H9 (cell line): ENCODE results near the gene HASPIN. TPM values are rescaled to one million over a fixed set of nuclear protein-coding genes. Genes with fewer than 3 reads are reported as not detected.

Source experiments
- DNase-seq: peaks from one replicate; pipeline ENCODE4 v3.0.0-alpha.2; 2017
- H2AFZ ChIP-seq: one replicate; pipeline ENCODE4 v1.6.1; 2013; ENCODE audit warnings: mild to moderate bottlenecking, low read length, control low read depth, moderate library complexity
- H2AK5ac ChIP-seq: 2 replicates; pipeline ENCODE4 v1.6.1; 2013; ENCODE audit warnings: low read length, control low read depth, mixed read lengths; ENCODE audit not compliant: insufficient read length
- H2BK120ac ChIP-seq: one replicate; pipeline ENCODE4 v1.6.1; 2013; ENCODE audit warnings: low read depth, mild to moderate bottlenecking, low read length, control low read depth, inconsistent platforms; ENCODE audit not compliant: poor library complexity, severe bottlenecking
- H2BK12ac ChIP-seq: 2 replicates; pipeline ENCODE4 v1.6.1; 2013; ENCODE audit warnings: low read length, control low read depth, mixed read lengths, low read depth; ENCODE audit not compliant: insufficient read length
- H2BK15ac ChIP-seq: 2 replicates; pipeline ENCODE4 v1.6.1; 2013; ENCODE audit warnings: low read depth, low read length, control low read depth
- H2BK20ac ChIP-seq: one replicate; pipeline ENCODE4 v1.6.1; 2013; ENCODE audit warnings: low read depth, mild to moderate bottlenecking, low read length, control low read depth, inconsistent platforms; ENCODE audit not compliant: poor library complexity, severe bottlenecking
- H2BK5ac ChIP-seq: 2 replicates; pipeline ENCODE4 v1.6.1; 2013; ENCODE audit warnings: low read length, control low read depth, mixed read lengths; ENCODE audit not compliant: insufficient read length
- H3K14ac ChIP-seq: 2 replicates; pipeline ENCODE4 v1.6.1; 2013; ENCODE audit warnings: low read length, control low read depth; ENCODE audit not compliant: insufficient read depth
- H3K18ac ChIP-seq: 2 replicates; pipeline ENCODE4 v1.6.1; 2013; ENCODE audit warnings: low read depth, mild to moderate bottlenecking, mixed read lengths, low read length, control low read depth; ENCODE audit not compliant: insufficient read length
- H3K23ac ChIP-seq: 2 replicates; pipeline ENCODE4 v1.6.1; 2013; ENCODE audit warnings: low read length, control low read depth, mixed read lengths, low read depth; ENCODE audit not compliant: insufficient read length
- H3K23me2 ChIP-seq: 2 replicates; pipeline ENCODE4 v1.6.1; 2013; ENCODE audit warnings: low read depth, mild to moderate bottlenecking, mixed read lengths, low read length, control low read depth; ENCODE audit not compliant: insufficient read length, poor library complexity, severe bottlenecking
- H3K27ac ChIP-seq: 2 replicates; pipeline ENCODE4 v1.5.1; 2013; ENCODE audit warnings: low read length, control low read depth, mixed read lengths, low read depth; ENCODE audit not compliant: insufficient read length
- H3K27me3 ChIP-seq: 2 replicates; pipeline ENCODE4 v1.6.1; 2013; ENCODE audit warnings: low read length, control low read depth, inconsistent platforms; ENCODE audit not compliant: insufficient read depth
- H3K4ac ChIP-seq: 2 replicates; pipeline ENCODE4 v1.6.1; 2013; ENCODE audit warnings: low read depth, mild to moderate bottlenecking, control low read depth, inconsistent platforms, low read length, moderate library complexity
- H3K4me1 ChIP-seq: 2 replicates; pipeline ENCODE4 v1.6.1; 2013; ENCODE audit warnings: low read length, control low read depth, inconsistent platforms; ENCODE audit not compliant: insufficient read depth
- H3K4me2 ChIP-seq: 2 replicates; pipeline ENCODE4 v1.6.1; 2013; ENCODE audit warnings: low read length, control low read depth, mixed read lengths; ENCODE audit not compliant: insufficient read length, insufficient read depth
- H3K56ac ChIP-seq: 2 replicates; pipeline ENCODE4 v1.6.1; 2013; ENCODE audit warnings: low read depth, mild to moderate bottlenecking, mixed read lengths, low read length, control low read depth; ENCODE audit not compliant: insufficient read length
- H3K79me1 ChIP-seq: 2 replicates; pipeline ENCODE4 v1.6.1; 2013; ENCODE audit warnings: low read depth, mild to moderate bottlenecking, moderate library complexity, low read length, control low read depth, inconsistent platforms; ENCODE audit not compliant: insufficient read depth, poor library complexity, severe bottlenecking
- H3K79me2 ChIP-seq: 2 replicates; pipeline ENCODE4 v1.6.1; 2013; ENCODE audit warnings: low read length, control low read depth, inconsistent platforms; ENCODE audit not compliant: insufficient read depth
- H3K9ac ChIP-seq: 2 replicates; pipeline ENCODE4 v1.6.1; 2013; ENCODE audit warnings: low read length, control low read depth, mixed read lengths; ENCODE audit not compliant: insufficient read length; ENCODE audit errors: extremely low read depth
- H3K9me3 ChIP-seq: one replicate; pipeline ENCODE4 v1.6.1; 2013; ENCODE audit warnings: low read depth, low read length, inconsistent platforms; ENCODE audit not compliant: control insufficient read depth
- H3T11ph ChIP-seq: one replicate; pipeline ENCODE4 v1.6.1; 2013; ENCODE audit warnings: mild to moderate bottlenecking, low read length, control low read depth, inconsistent platforms
- H4K20me1 ChIP-seq: one replicate; pipeline ENCODE4 v1.6.1; 2013; ENCODE audit not compliant: control insufficient read depth, insufficient read length, insufficient read depth
- H4K5ac ChIP-seq: 2 replicates; pipeline ENCODE4 v1.6.1; 2013; ENCODE audit warnings: low read depth, mild to moderate bottlenecking, mixed read lengths, low read length, control low read depth; ENCODE audit not compliant: insufficient read length
- H4K8ac ChIP-seq: replicated peaks from 2 replicates; pipeline ENCODE4 v1.6.1; 2013; ENCODE audit warnings: low read length, control low read depth, mixed read lengths, low read depth; ENCODE audit not compliant: insufficient read length
- H4K91ac ChIP-seq: 2 replicates; pipeline ENCODE4 v1.6.1; 2013; ENCODE audit warnings: low read depth, mild to moderate bottlenecking, moderate library complexity, mixed read lengths, low read length, control low read depth; ENCODE audit not compliant: insufficient read length
- H3K27ac Mint-ChIP-seq, 3 experiments: 2 replicates in 2 of 3; 3 replicates in 1 of 3; pipeline ENCODE4 v1.8.0; 2020 to 2021; ENCODE audit warnings: mixed read lengths in 3 of 3, mild to moderate bottlenecking in 1 of 3, moderate library complexity in 1 of 3
- H3K27me3 Mint-ChIP-seq: 2 replicates; pipeline ENCODE4 v1.8.0; 2021; ENCODE audit warnings: low read depth, mild to moderate bottlenecking, moderate library complexity, mixed read lengths
- H3K36me3 Mint-ChIP-seq, 3 experiments: 2 replicates in 2 of 3; 3 replicates in 1 of 3; pipeline ENCODE4 v1.8.0; 2020 to 2021; ENCODE audit warnings: low read depth in 3 of 3, mixed read lengths in 3 of 3; ENCODE audit not compliant: insufficient read depth in 1 of 3
- H3K4me1 Mint-ChIP-seq, 2 experiments: 2 replicates each; pipeline ENCODE4 v1.8.0; 2020; ENCODE audit warnings: mixed read lengths in 2 of 2
- H3K4me3 Mint-ChIP-seq, 2 experiments: 2 replicates in 1 of 2; 3 replicates in 1 of 2; pipeline ENCODE4 v1.8.0; 2020 to 2021; ENCODE audit warnings: mild to moderate bottlenecking in 2 of 2, mixed read lengths in 2 of 2, moderate library complexity in 1 of 2
- H3K9me3 Mint-ChIP-seq, 2 experiments: 2 replicates in 1 of 2; 3 replicates in 1 of 2; pipeline ENCODE4 v1.8.0; 2020; ENCODE audit warnings: mild to moderate bottlenecking in 2 of 2, mixed read lengths in 2 of 2, moderate library complexity in 1 of 2
- WGBS: extraction: QIAGEN DNeasy Blood & Tissue Kit; methylation state at CpG from one replicate; pipeline ENCODE4 v1.1.7; 2013; ENCODE audit warnings: missing lambda C conversion rate, low lambda C conversion rate, mixed read lengths; ENCODE audit not compliant: insufficient read length; ENCODE audit errors: extremely low coverage; 5-methylcytosine and 5-hydroxymethylcytosine counted together
- total RNA-seq: library from RNA; stranded (reverse); gene quantifications from 2 replicates; pipeline ENCODE4 v1.2.1, GENCODE V29; 2021
- TF ChIP-seq, protein P1 (sequence below): fragments of 200-600 bp; sonication (generic); conservative IDR thresholded peaks from 3 replicates; pipeline ENCODE4 v1.8.0; 2021; ENCODE audit warnings: antibody characterized with exemption, mild to moderate bottlenecking

HASPIN gene
- total RNA-seq, 1 experiment from 2014 or later = 26.6 TPM

DNA sequence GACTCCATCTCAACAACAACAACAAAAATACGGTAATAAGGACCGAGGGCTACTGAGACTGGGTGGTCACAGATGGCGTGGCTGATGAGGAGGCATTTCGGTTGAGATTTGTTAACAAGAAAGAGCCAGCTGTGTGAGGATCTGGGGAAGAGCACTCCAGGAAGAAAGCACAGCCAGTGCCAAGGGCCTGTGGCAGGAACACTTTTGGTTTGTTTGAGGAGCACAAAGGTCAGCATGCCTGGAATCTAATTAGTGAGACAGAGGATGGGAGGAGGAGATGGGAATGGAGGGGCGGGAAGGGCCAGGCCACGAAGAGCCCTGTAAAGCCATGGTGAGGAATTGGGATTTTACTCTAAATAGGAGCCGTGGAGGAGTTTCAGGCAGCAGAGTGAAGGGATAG, 24.9 kb downstream of the HASPIN start:
- TF ChIP-seq, protein P1, sequence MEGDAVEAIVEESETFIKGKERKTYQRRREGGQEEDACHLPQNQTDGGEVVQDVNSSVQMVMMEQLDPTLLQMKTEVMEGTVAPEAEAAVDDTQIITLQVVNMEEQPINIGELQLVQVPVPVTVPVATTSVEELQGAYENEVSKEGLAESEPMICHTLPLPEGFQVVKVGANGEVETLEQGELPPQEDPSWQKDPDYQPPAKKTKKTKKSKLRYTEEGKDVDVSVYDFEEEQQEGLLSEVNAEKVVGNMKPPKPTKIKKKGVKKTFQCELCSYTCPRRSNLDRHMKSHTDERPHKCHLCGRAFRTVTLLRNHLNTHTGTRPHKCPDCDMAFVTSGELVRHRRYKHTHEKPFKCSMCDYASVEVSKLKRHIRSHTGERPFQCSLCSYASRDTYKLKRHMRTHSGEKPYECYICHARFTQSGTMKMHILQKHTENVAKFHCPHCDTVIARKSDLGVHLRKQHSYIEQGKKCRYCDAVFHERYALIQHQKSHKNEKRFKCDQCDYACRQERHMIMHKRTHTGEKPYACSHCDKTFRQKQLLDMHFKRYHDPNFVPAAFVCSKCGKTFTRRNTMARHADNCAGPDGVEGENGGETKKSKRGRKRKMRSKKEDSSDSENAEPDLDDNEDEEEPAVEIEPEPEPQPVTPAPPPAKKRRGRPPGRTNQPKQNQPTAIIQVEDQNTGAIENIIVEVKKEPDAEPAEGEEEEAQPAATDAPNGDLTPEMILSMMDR = no peak
- H4K20me1 ChIP-seq = no peaks in the 10 kb centered on the region
- Mint-ChIP-seq H3K36me3 (no peaks in the 10 kb centered on the region), H3K9me3 (no peaks in the 10 kb centered on the region), H3K27ac (peak overlapping the region in 2 of 3 experiments; percentile 12 to 75; a peak in 3 of 7 replicates), H3K4me3 (no peak overlapping the region), H3K27me3 (peaks cover 5% of the 10 kb centered on the region), H3K4me1 (peaks cover 5 to 12% of the 10 kb centered on the region in 2 experiments)
- WGBS = no CpG with 5 or more reads among the region's 7 CpGs
- H2BK15ac ChIP-seq = no peak overlapping the region
- no peak overlapping the region for H3K23ac ChIP-seq
- H3K4me1 ChIP-seq = no peaks in the 10 kb centered on the region
- H3K9me3 ChIP-seq = no peaks in the 10 kb centered on the region
- no peaks in the 10 kb centered on the region for H3K79me1 ChIP-seq
- H2BK20ac ChIP-seq = no peak overlapping the region
- H3K27me3 ChIP-seq = no peaks in the 10 kb centered on the region
- H2BK120ac ChIP-seq = no peak overlapping the region
- no peaks in the 10 kb centered on the region for H3K23me2 ChIP-seq
- H3K4ac ChIP-seq = no peak overlapping the region
- no peak overlapping the region for H3T11ph ChIP-seq
- no peak overlapping the region for H2BK5ac ChIP-seq
- no peaks in the 10 kb centered on the region for H3K79me2 ChIP-seq
- H2AK5ac ChIP-seq = no peak overlapping the region
- no peak overlapping the region for H3K18ac ChIP-seq
- H3K4me2 ChIP-seq = no peak overlapping the region
- H4K5ac ChIP-seq = peak overlapping the region; percentile 85
- no peak overlapping the region for H4K8ac ChIP-seq
- no peak overlapping the region for H3K9ac ChIP-seq
- no peak overlapping the region for H4K91ac ChIP-seq
- no peak overlapping the region for H2AFZ ChIP-seq
- no peak overlapping the region for H3K56ac ChIP-seq
- H3K14ac ChIP-seq = 0 out of 2 replicates have a peak overlapping the region, but pooled peaks have one; percentile 56
- no peak overlapping the region for H3K27ac ChIP-seq
- H2BK12ac ChIP-seq = no peak overlapping the region
- DNase-seq = no peak
